ENCODE measurements around the gene GADD45GIP1.

- TF ChIP-seq POLR2A (IDR thresholded peaks at IDR 0.05) (no peak), CTCF (IDR thresholded peaks at IDR 0.05) (no peak)
Observed at GRCh38 chr19:12991296-12991695, 34.3 kb upstream of the GADD45GIP1 start.

Measured in uterus (tissue), 2 donors.